GM19324 (cell line): Measurements from ENCODE around the gene SCN1B.
"Not testable (repeated sequence)": the region's sequence is repeated elsewhere in the genome, so short reads cannot be mapped to it uniquely, and the experiment has no call there.

Experiments
- ATAC-seq: cut with Tn5 transposase; IDR thresholded peaks from one replicate; pipeline ENCODE4 v1.9.1; 2021; ENCODE audit warnings: mild to moderate bottlenecking, moderate library complexity; ENCODE audit not compliant: unreplicated experiment, low FRiP score

The SCN1B gene

DNA sequence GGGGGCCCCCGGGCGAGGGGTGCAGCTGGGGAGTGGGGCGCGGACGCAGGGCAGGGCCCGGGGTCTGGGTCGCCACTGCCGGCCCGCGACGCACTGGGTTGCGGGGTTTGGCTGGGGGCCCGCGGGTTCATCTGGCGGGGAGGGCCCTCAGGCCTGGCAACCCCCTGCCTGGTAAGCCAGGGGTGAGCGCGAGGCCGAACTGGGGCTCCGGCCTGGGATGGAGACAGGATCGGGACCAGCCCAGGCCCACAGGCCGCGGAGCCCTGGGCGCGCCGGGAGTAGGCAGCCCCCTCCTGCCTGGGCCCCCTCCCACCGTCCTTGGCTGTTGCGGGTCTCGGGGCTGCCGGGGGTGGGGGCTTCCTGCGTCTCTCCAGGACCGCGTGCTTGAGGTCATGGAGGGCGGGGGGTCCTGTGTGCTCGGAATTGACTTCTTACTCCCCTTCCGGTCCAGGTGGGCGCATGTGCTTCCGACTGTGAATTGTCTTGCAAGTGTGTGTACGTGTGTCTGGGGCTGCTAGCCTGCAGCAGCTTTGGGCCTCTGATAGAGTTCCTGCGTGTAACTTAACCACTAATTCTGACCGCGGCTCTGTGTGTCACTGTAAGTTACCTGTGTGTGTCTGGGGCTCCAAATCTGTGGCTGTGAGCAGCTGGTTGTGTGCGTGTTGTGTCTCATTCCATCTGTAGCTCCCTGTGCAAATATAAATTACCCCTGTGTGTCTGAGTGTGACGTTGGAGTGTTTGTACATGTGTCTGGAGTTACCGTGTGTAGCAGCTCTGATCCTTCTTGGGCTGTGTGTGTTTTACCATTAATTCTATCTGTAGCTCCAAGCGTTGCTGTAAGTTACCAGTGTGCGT, 29.4 kb upstream of the SCN1B start:
- ATAC-seq, result peak; percentile 21

DNA sequence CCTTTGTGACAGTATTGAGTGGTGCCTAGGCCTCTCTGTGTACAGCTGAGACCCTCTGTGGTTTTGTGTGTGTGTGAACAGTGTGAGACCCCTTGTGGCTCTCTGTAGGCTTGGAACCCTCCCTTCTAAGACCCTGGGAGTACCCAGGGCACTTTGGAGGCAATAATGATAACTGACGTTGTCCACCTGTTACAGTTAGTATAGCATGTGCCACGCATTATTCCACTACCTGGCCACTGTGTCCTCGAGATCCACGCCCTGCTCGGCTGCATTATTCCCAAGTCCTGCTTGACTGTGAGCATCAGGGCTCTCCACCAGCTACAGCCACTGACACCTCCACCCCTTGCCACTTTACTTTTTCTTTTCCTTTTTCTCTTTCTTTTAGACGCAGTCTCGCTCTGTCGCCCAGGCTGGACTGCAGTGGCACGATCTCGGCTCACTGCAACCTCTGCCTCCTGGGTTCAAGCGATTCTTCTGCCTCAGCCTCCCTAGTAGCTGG, 28.2 kb upstream of the SCN1B start:
- no peak for ATAC-seq

DNA sequence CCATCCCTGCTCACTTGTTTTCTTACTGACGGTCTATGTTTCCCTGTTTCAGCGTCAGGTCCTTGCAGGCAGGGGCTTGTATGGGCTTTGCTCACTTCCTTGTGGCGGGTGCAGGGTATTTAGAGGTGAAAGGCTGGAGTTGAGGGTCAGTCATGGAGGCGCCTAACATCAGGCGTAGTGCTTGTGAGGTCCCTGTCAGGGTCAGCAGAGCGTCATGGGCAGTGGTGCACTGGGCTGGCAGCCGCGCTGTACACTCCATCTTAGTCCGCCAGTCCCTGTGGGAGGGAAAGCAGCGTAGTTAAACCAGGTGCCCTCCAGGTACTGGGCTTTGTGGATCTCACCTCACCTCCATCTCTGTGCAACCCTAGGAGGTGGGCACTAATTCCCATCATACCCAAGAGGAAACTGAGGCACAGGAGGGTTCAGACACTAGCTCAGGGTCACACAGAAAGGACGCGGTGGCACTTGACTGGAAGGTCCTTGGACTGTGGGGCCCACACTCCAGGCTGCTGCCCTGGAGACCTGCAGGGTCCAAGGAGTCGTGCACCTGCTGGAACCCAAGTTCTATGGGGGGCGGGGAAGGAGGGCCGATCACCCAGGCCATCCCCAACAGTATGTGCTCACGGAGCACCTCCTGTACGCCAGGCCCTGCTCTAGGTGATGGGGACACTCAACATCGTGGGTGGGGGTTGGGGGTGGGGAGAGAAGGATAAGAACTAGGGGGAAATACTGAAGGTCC, 25.6 kb upstream of the SCN1B start:
- ATAC-seq, result no peak

DNA sequence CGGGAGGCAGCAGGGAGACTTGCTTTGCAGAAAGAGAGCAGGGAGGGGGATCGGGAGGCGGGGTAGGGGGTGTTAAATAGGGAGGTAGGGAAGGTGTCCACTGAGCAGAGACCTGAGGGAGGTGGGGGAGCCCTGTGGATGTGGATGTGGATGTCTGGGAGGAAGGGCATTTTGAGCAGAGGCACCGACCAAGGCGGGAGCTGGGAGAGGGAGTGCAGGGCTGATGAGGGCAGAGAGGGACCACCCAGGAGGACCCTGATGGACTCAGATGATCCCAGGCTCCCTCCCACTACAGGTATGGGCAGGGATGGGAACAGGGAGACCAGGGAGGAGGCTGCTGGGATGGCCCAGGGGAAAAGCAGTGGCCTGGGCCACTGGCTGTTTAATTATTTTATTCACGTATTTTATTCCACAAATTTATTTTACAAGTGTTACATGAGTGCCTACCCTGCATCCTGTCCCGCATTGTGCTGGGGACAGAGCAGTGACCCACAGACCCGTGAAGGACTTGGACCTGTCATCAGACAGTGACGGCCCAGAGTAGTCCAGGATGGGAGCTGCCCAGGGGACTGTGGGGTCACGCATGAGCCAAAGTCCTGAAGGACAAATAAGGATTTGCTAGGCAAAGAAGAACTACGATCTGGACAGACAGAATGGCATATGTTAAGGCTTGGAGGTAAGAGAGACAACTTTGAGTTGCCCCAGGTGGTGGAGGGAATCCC, 24.9 kb upstream of the SCN1B start:
- no peak for ATAC-seq

DNA sequence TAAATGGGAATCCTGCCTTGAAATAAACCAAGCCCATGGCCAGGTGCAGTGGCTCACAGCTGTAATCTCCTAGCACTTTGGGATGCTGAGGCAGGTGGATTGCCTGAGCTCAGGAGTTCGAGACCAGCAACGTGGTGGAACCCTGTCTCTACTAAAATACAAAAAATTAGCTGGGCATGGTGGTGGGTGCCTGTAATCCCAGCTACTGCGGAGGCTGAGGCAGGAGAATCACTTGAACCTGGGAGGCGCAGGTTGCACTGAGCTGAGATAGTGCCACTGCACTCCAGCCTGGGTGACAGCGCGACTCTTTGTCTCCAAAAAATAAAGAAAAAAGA, 24.3 kb upstream of the SCN1B start:
- ATAC-seq, result not testable (repeated sequence)

DNA sequence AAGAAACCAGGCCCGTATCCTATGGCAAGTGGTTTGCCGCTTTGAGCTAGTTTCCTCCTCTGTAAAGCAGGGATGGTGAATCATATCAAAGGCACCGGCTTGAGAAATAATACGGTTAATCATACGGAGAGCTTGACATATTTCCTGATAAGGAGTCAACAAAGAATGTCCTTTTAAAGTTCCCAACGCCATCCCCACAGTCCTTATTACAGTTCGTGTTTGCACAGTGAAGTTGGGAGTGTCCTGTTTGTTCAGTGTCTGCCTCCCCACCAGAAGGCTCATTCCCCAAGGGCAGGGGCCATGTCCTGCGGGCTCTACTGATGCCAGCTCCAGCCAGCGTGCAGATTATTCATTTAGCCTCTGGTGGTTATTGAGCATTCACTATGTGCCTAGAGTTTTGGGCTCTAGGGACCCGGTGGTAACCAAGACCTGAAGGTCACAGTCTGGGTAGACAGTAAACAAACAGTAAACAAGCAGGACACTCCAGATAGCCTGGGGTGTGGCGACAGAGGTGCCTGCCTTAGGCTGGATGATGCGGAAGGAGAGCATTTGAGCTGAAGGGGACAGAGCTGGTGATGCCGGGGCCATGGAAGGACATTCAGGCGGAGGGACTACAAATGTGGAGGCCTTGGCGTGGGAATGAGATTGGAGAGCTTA, 23.8 kb upstream of the SCN1B start:
- no peak for ATAC-seq

DNA sequence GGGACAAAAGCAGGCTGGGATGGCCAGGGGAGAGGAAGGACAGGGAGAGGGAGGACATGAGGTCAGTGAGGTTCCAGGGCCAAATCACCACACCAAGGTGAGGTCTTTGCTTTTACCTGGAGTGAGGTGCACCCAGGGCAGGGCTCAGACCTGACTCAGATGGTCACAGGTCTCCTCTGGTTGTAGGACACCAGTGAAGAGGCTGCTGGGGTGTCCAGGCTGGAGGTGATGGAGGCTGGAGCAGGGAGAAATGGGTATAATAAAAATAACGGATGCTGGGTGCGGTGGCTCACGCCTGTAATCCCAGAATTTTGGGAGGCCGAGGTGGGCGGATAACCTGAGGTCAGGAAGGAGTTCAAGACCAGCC, 23.3 kb upstream of the SCN1B start:
- ATAC-seq, result no peak

DNA sequence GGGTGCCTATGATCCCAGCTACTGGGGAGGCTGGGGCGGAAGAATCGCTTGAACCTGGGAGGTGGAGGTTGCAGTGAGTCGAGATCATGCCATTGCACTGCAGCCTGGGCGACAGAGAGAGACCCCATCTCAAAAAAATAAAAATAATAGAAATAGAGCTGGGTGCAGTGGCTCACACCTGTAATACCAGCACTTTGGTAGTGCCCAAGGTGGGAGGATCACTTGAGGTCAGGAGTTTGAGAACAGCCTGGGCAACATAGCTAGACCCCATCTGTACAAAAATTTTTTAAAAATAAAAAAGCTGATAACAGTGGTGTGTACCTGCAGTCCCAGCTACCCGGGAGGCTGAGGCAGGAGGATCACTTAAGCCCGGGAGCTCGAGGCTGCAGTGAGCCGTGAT, 22.8 kb upstream of the SCN1B start:
- not testable (repeated sequence) for ATAC-seq

DNA sequence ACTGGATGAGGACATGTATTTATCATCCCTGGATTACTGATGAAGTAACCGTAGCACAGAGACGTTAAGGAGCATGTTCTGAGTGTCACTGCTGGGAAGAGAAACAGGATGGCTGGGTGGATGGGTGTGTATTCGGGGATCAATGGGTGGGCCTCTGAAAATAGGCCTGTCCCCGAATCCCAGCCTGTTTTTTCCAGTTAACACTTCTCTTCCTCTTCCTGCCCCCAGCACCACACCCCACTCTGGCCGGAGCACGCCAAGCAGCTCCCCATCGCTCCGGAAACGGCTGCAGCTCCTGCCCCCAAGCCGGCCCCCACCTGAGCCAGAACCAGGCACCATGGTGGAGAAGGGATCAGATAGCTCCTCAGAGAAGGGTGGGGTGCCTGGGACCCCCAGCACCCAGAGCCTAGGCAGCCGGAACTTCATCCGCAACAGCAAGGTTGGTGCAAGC, 21.4 kb upstream of the SCN1B start:
- no peak for ATAC-seq

DNA sequence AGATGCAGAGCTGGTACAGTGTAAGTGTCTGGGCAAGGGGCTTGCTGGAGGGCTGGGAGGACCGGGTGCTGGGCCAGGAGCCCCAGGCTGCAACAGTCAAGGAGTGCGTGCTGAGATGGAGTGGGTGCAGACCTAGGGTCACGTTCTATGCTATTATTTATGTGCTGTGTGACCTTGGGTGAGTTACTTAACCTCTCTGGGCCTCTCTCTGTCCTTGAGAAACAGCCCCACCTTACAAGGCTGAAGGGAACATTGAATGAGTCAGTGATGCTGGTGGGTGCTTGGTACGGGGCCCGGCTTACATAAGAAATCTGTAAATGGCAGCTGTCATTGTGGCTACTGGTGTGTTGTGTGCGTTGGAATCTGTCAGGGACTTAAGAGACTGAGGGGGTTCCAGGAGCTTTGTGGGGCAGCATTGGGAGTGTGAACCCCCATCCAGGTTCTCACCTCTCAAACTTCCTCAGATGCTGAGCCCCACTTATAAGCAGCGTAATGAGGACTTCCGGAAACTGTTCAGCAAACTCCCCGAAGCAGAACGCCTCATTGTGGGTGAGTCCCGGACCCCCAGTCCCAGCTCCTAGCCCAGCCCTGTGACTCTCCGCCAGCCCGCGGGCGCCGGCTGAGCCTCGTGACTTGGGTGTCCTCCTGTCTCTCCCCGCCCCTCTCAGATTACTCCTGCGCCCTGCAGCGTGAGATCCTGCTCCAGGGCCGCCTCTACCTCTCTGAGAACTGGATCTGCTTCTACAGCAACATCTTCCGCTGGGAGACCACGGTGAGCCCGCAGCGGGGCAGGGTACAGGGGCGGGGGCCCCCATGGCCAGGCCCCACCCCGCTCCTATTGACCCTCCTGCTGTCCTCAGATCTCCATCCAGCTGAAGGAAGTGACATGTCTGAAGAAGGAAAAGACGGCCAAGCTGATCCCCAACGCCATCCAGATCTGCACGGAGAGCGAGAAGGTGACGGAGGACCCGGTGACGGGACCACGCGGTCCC, 20.6 kb upstream of the SCN1B start:
- ATAC-seq, result no peak

DNA sequence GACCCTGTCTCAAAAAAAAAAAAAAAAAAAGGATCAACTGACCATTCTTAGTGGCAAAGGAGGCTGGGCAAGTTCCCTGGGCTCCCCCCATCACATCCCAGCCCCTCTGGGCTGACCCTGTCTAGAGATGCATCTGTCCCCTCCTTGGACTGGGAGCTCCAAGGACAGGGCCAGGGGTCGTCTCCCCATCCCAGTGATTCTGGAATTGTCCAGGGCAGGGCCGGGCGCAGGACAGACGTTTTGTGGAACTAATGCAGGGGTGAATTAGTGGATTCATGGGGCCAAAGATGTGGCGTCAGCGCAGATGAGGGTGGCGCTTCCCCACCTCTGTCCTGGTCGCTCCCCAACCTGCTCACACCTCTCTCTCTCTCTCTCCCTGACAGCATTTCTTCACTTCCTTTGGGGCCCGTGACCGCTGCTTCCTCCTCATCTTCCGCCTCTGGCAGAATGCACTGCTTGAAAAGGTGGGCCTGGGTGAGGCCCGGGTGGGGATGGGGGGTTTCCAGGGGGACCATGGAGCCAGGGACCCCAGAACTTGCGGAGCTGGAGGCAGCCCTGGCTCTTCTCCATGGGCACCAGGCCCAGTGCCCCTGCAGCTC, 19.1 kb upstream of the SCN1B start:
- ATAC-seq, result no peak

DNA sequence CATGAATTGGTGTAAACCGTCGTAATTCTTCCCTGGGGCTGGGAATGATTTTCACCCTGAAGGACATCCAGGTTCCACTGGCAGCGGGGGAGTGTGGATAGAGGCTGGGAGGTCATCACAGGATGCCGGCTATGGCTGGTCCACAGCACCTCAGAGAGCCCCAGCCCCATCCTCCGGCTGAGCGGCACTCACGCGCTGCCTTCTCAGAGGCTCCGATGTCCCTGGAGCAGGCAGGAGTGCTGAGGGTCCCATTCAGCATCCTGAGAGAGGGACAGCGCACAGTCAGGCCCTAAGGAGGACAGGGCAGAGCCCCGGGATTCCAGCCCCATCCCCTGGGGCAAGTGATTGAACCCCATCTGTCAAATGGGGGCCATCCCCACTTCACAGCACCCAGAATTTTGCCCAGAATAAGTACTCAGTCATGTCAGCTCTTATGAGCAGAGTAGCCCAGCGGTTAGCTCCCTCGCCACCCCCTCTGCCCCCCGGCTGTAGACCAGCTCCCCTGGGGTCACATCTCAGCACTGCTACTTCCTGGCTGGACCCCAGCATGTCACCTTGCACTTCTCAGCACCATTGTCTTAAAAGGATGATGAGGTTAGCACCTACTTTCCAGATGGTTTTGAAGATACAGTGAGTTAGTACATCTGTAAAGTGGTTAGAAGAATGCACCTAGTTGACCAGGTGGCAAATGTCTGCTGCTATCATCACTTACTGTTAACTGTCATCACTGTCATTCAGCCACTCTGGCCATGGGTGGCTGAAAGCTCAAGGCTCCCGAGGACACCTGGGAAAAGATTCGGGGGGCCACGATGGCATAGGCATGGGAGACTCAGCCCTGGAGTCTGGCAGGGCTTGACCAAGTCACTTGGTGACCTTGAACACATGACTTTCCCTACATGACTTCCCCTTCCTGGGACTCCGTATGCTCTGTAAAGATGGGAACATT, 18.3 kb upstream of the SCN1B start:
- ATAC-seq, result no peak

DNA sequence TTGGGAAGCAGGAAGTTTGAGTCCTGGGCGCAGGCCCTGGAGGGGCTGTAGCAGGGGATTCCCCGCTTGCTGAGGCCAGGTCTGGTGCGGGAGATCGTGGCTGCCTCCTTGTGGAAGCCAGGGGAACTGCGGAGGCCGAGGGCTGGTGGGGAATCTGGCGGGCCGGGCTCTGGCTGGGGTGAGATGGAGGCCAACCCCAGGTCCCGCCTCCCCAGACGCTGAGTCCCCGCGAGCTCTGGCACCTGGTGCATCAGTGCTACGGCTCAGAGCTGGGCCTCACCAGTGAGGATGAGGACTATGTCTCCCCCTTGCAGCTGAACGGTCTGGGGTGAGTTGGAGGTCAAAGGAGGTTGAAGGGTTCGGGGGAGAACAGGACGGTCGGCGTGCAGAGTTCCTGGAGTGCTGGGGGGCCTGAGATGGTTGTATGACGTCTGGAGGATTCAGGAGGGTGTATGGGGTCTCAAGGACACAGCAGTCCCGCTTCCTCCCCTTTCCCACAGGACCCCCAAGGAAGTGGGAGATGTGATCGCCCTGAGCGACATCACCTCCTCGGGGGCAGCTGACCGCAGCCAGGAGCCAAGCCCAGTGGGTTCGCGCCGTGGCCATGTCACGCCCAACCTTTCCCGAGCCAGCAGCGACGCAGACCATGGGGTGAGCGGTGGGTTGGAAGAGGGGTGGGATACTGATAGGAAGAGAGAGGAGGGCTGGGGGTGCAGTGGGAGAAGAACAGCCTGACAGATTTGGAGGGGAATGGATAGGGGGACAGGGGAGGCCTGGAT, 17.0 kb upstream of the SCN1B start:
- ATAC-seq, result no peak

DNA sequence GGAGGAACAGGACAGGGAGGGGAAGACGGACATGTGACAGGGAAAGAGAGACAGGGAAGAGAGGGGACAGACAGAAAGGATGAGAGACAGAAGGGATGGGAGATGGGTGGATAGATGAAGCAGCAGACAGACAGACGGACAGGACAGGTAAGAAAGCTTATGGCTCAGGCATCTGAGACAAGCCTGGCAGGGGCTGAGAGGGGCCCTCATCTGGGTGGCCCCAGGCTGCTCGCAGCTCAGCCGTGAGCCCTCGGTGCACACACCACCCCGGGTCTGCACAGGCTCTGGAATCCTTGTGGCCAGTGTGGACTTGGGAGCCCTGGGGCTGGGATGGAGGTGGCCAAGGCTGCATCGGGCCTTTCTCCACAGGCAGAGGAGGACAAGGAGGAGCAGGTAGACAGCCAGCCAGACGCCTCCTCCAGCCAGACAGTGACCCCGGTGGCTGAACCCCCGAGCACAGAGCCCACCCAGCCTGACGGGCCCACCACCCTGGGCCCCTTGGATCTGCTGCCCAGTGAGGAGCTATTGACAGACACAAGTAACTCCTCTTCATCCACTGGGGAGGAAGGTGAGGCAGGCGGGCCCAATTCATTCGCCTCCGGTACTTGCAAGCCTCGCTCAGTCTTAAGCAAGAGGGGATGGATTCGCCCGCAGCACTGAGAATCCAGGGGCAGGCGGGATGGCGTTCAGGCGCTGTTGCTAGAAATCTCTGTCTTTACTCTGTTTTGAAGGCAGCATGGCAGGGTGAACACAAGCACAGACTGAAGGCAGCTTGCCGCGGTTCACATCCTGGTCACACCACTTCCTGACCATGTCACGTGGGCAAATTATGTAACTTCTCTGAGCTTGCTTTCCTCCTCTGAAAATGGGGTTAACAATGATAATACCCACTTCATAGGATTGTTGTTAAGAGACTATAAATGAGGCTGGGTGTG, 16.2 kb upstream of the SCN1B start:
- no peak for ATAC-seq

DNA sequence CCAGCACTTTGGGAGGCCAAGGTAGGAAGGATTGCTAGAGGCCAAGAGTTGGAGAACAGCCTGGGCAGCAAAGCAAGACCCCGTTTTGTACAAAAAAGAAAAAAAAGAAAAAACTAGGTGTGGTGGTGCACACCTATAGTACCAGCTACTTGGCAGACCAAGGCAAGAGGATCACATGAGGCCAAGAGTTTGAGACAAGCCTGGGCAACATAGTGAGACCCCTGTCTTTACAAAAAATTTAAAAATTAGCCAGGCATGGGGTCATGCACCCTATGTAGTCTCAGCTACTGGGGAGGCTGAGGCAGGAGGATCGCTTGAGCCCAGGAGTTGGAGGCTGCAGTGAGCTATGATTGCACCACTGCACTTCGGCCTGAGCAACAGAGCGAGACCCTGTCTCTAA, 15.5 kb upstream of the SCN1B start:
- ATAC-seq, result not testable (repeated sequence)

DNA sequence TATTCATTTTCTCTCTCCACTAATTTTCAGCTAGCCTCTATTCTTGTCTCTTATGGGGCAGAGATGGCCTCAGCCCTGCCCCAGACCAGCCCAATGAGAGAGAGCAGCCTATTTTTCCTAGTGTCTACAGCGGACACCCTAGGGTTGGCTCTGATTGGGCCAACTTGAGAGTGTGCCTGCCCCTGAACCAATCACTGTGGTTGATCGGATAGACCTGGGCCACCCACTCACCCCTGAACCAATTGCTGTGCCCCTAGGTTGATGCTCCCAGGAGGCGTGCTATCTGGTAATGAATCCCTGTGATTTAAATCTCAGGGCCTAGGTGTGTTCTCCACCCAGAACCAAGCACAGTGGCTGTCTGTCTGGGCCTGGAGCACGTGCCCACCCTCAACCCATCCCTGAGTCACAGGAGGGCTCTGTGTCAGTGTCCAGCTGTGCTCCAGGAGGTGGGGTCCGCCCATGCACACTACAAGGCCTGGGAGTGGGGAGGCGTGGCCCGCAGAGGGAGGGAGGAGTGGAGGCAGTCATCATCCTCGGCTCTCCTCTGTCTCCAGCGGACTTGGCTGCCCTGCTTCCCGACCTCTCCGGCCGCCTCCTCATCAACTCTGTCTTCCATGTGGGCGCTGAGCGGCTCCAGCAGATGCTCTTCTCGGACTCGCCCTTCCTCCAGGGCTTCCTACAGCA, 14.9 kb upstream of the SCN1B start:
- ATAC-seq, result no peak
